H1 (cell line): Measurements from ENCODE around the gene TFG. TPM values are rescaled to one million over a fixed set of nuclear protein-coding genes. Genes with fewer than 3 reads are reported as not detected.

Experiments
- CTCF ChIA-PET: fragments of 300-600 bp; sonication (Branson Sonifier 250); formaldehyde crosslinking; loops from one replicate; lab custom pipeline; 2021; ENCODE audit not compliant: partially characterized antibody; lab: Charles Lee
- POLR2A ChIA-PET: fragments of 300-600 bp; sonication (Branson Sonifier 250); formaldehyde crosslinking; loops from one replicate; lab custom pipeline; 2021; ENCODE audit warnings: inconsistent platforms; ENCODE audit not compliant: partially characterized antibody; lab: Charles Lee
- DNase-seq, 2 experiments: peaks; one replicate each; pipeline versions ENCODE4 v3.0.0 to v3.0.0-alpha.2; 2010 to 2022; ENCODE audit warnings: low spot score in 2 of 2, low read depth in 1 of 2, mixed read lengths in 1 of 2
- FAIRE-seq: peaks from 2 replicates; lab custom pipeline; 2011; peaks lifted over from hg19 to GRCh38; lab: Jason Lieb, UNC
- H2AFZ ChIP-seq: 2 replicates; pipeline ENCODE4 v1.8.1; 2012; ENCODE audit warnings: low read length, inconsistent platforms
- H2AK5ac ChIP-seq: 2 replicates; pipeline ENCODE4 v1.6.1; 2013; ENCODE audit warnings: low read depth, low read length
- H2BK120ac ChIP-seq: replicated peaks from 2 replicates; pipeline ENCODE3; 2013; ENCODE audit warnings: low read depth, low read length, inconsistent platforms
- H2BK12ac ChIP-seq: 2 replicates; pipeline ENCODE4 v1.6.1; 2013; ENCODE audit warnings: low read depth, low read length
- H2BK15ac ChIP-seq: 2 replicates; pipeline ENCODE4 v1.6.1; 2013; ENCODE audit warnings: low read length
- H2BK20ac ChIP-seq: 2 replicates; pipeline ENCODE4 v1.6.1; 2013; ENCODE audit warnings: low read length
- H2BK5ac ChIP-seq: 2 replicates; pipeline ENCODE4 v1.6.1; 2013; ENCODE audit warnings: low read depth, low read length
- H3K14ac ChIP-seq: 2 replicates; pipeline ENCODE4 v1.6.1; 2013; ENCODE audit warnings: inconsistent platforms; ENCODE audit not compliant: insufficient read length
- H3K18ac ChIP-seq: 2 replicates; pipeline ENCODE4 v1.6.1; 2013; ENCODE audit warnings: low read length; ENCODE audit errors: extremely low read depth
- H3K23ac ChIP-seq: 2 replicates; pipeline ENCODE4 v1.6.1; 2013; ENCODE audit warnings: inconsistent platforms; ENCODE audit not compliant: insufficient read length
- H3K23me2 ChIP-seq: 2 replicates; pipeline ENCODE4 v1.6.1; 2013; ENCODE audit warnings: low read depth, low read length
- H3K27ac ChIP-seq: 2 replicates; pipeline ENCODE4 v1.6.1; 2011; ENCODE audit warnings: low read depth, low read length, inconsistent platforms
- H3K27me3 ChIP-seq, 4 experiments: replicated peaks in 1 of 4; 1 replicate in 1 of 4; 2 replicates in 3 of 4; pipeline versions ENCODE4 v1.6.1 to v1.8.1; 2011 to 2013; ENCODE audit warnings: low read length in 3 of 4, mild to moderate bottlenecking in 3 of 4, inconsistent platforms in 2 of 4, mixed read lengths in 2 of 4, moderate library complexity in 1 of 4; ENCODE audit not compliant: control insufficient read depth in 3 of 4, insufficient read depth in 3 of 4; ENCODE audit errors: extremely low read depth in 1 of 4
- H3K36me3 ChIP-seq, 4 experiments: 2 replicates each; pipeline versions ENCODE4 v1.6.1 to v1.8.1; 2011 to 2013; ENCODE audit warnings: mild to moderate bottlenecking in 4 of 4, low read length in 3 of 4, moderate library complexity in 2 of 4, control low read depth in 1 of 4, inconsistent platforms in 1 of 4; ENCODE audit not compliant: insufficient read depth in 4 of 4, control insufficient read depth in 2 of 4
- H3K4ac ChIP-seq: replicated peaks from 2 replicates; pipeline ENCODE3; 2013; ENCODE audit warnings: low read length, low read depth, mixed read lengths, inconsistent platforms; ENCODE audit not compliant: insufficient read length
- H3K4me1 ChIP-seq, 4 experiments: replicated peaks in 1 of 4; 1 replicate in 1 of 4; 2 replicates in 3 of 4; pipeline versions ENCODE4 v1.6.1 to v1.8.1; 2011 to 2013; ENCODE audit warnings: low read length in 3 of 4, inconsistent platforms in 2 of 4, mixed read lengths in 1 of 4; ENCODE audit not compliant: insufficient read depth in 4 of 4, control insufficient read depth in 3 of 4
- H3K4me2 ChIP-seq, 2 experiments: 2 replicates each; pipeline versions ENCODE4 v1.6.1 to v1.8.1; 2011 to 2013; ENCODE audit warnings: low read depth in 2 of 2, low read length in 2 of 2, control low read depth in 1 of 2, inconsistent platforms in 1 of 2, mild to moderate bottlenecking in 1 of 2; ENCODE audit not compliant: insufficient read depth in 1 of 2
- H3K4me3 ChIP-seq, 4 experiments: fragments of 200-600, 300-600 bp in 1 of 4; sonication (generic), shearing (Covaris generic), sonication (Bioruptor Twin) in 1 of 4; 2 replicates each; pipeline versions ENCODE4 v1.5.1 to v1.8.1; 2011 to 2016; ENCODE audit warnings: low read length in 4 of 4, low read depth in 3 of 4, control low read depth in 2 of 4, inconsistent platforms in 2 of 4, mild to moderate bottlenecking in 2 of 4, mixed read lengths in 1 of 4, moderate library complexity in 1 of 4; ENCODE audit not compliant: insufficient read depth in 2 of 4; ENCODE audit errors: extremely low read depth in 1 of 4
- H3K56ac ChIP-seq: replicated peaks from 2 replicates; pipeline ENCODE3; 2013; ENCODE audit warnings: low read depth, mild to moderate bottlenecking, mixed read lengths, low read length, inconsistent platforms; ENCODE audit not compliant: insufficient read length
- H3K79me1 ChIP-seq: 2 replicates; pipeline ENCODE4 v1.6.1; 2013; ENCODE audit warnings: low read depth, low read length, control low read depth
- H3K79me2 ChIP-seq, 2 experiments: 2 replicates each; pipeline versions ENCODE4 v1.6.1 to v1.8.1; 2012 to 2013; ENCODE audit warnings: low read length in 2 of 2, mild to moderate bottlenecking in 2 of 2, inconsistent platforms in 1 of 2; ENCODE audit not compliant: insufficient read depth in 2 of 2, control insufficient read depth in 1 of 2
- H3K9ac ChIP-seq, 4 experiments: replicated peaks in 1 of 4; 1 replicate in 1 of 4; 2 replicates in 3 of 4; pipeline versions ENCODE4 v1.6.1 to v1.8.1; 2011 to 2013; ENCODE audit warnings: low read depth in 3 of 4, low read length in 3 of 4, control low read depth in 2 of 4, mild to moderate bottlenecking in 2 of 4, moderate library complexity in 2 of 4, inconsistent platforms in 1 of 4; ENCODE audit errors: extremely low read depth in 1 of 4
- H3K9me3 ChIP-seq, 2 experiments: 2 replicates each; pipeline versions ENCODE4 v1.6.1 to v1.8.1; 2012 to 2013; ENCODE audit warnings: mild to moderate bottlenecking in 2 of 2, moderate library complexity in 2 of 2, control low read depth in 1 of 2, inconsistent platforms in 1 of 2, low read depth in 1 of 2, low read length in 1 of 2, mixed read lengths in 1 of 2; ENCODE audit not compliant: insufficient read depth in 2 of 2
- H4K20me1 ChIP-seq, 2 experiments: replicated peaks in 1 of 2; 2 replicates each; pipeline versions ENCODE3 to v1.8.1; 2011 to 2013; ENCODE audit warnings: inconsistent platforms in 2 of 2, low read length in 2 of 2, mild to moderate bottlenecking in 1 of 2; ENCODE audit not compliant: insufficient read depth in 2 of 2, control insufficient read depth in 1 of 2
- H4K5ac ChIP-seq: 2 replicates; pipeline ENCODE4 v1.6.1; 2013; ENCODE audit warnings: low read length, low read depth, mixed read lengths, inconsistent platforms; ENCODE audit not compliant: insufficient read length
- H4K8ac ChIP-seq: 2 replicates; pipeline ENCODE4 v1.8.0; 2013; ENCODE audit warnings: mild to moderate bottlenecking, moderate library complexity, low read length, inconsistent platforms; ENCODE audit not compliant: insufficient read depth; ENCODE audit errors: extremely low read depth
- H4K91ac ChIP-seq: replicated peaks from 2 replicates; pipeline ENCODE3; 2013; ENCODE audit warnings: low read length, mixed read lengths, inconsistent platforms; ENCODE audit not compliant: insufficient read length
- EGR1 ChIP-seq: IDR thresholded peaks from 2 replicates; pipeline ENCODE4 v1.6.1; 2011; ENCODE audit warnings: low read depth, low read length, borderline replicate concordance
- JUN ChIP-seq: IDR thresholded peaks from 2 replicates; pipeline ENCODE4 v1.6.1; 2011; ENCODE audit warnings: low read depth, mild to moderate bottlenecking, improper control_type of control experiment, low read length
- WGBS, 2 experiments: shearing (Covaris generic) in 1 of 2; methylation state at CpG; one replicate each; pipeline versions ENCODE4 v1.1.6 to v1.1.7; 2013 to 2015; ENCODE audit warnings: low lambda C conversion rate in 2 of 2, mixed read lengths in 2 of 2, inconsistent platforms in 1 of 2, low coverage in 1 of 2, missing lambda C conversion rate in 1 of 2; ENCODE audit not compliant: insufficient replicate concordance in 2 of 2, insufficient coverage in 1 of 2, insufficient read length in 1 of 2; ENCODE audit errors: extremely low coverage in 1 of 2, missing lambda C conversion rate in 1 of 2; 5-methylcytosine and 5-hydroxymethylcytosine counted together
- polyA plus RNA-seq, 7 experiments: library from polyadenylated mRNA; depleted of rRNA in 3 of 7; stranded (reverse) in 5 of 7; unstranded in 2 of 7; fragments of >200 nt in 5 of 7; fragments of 200-250 nt in 2 of 7; gene quantifications; 1 replicate in 5 of 7; 2 replicates in 1 of 7; 4 replicates in 1 of 7; pipeline versions ENCODE4 v1.2.1 to v1.2.3, GENCODE V29; 2011 to 2013; ENCODE audit warnings: missing spikeins in 2 of 7, mixed read lengths in 2 of 7
- total RNA-seq: library from RNA; stranded (reverse); fragmentation: NEBNext Ultra II Directional; extraction: Animal tissue kit (Norgen Biotek cat#: 25700); gene quantifications from 2 replicates; pipeline ENCODE4 v1.2.1, GENCODE V29; 2021

The TFG gene
- total and polyA plus RNA-seq, 2 of the 8 experiments (the other 6 are each of a cell fraction or from before 2014, with no cell fraction given) = 81.9 to 98.4 TPM

- TF ChIP-seq EGR1 = no peak
- no peak for TF ChIP-seq JUN
- DNase-seq (no peak), FAIRE-seq (no peak)
- H2BK120ac ChIP-seq = no peak overlapping the region
- WGBS, 2 experiments = 90% methylated on average over 3 of the region's 3 CpGs; no CpG with 5 or more reads in 1 of the 2 experiments
- no peak overlapping the region for H2AK5ac ChIP-seq
- no peak overlapping the region for H2AFZ ChIP-seq
- no peak overlapping the region for H2BK12ac ChIP-seq
- no peaks in the 10 kb centered on the region for H3K9me3 ChIP-seq
- no peaks in the 10 kb centered on the region for H3K79me2 ChIP-seq
- no peak overlapping the region for H2BK15ac ChIP-seq
- no peak overlapping the region for H3K56ac ChIP-seq
- no peak overlapping the region for H3K4me2 ChIP-seq
- ChIA-PET CTCF (no interaction called here), POLR2A (no interaction called here)
- H3K27ac ChIP-seq = no peak overlapping the region
- H2BK5ac ChIP-seq = no peak overlapping the region
- no peak overlapping the region for H3K4ac ChIP-seq
- H3K27me3 ChIP-seq = no peaks in the 10 kb centered on the region
- no peak overlapping the region for H3K4me3 ChIP-seq
- no peak overlapping the region for H3K18ac ChIP-seq
- H3K14ac ChIP-seq = no peak overlapping the region
- no peak overlapping the region for H3K23ac ChIP-seq
- no peaks in the 10 kb centered on the region for H3K23me2 ChIP-seq
- H4K8ac ChIP-seq = no peak overlapping the region
- H3K36me3 ChIP-seq = no peaks in the 10 kb centered on the region
- H3K4me1 ChIP-seq = peaks cover 0 to 5% (median 3%) of the 10 kb centered on the region in 4 experiments; a peak in 2 of 7 replicates
- H2BK20ac ChIP-seq = no peak overlapping the region
- H3K9ac ChIP-seq = no peak overlapping the region
- H3K79me1 ChIP-seq = no peaks in the 10 kb centered on the region
- H4K91ac ChIP-seq = no peak overlapping the region
- H4K20me1 ChIP-seq = no peaks in the 10 kb centered on the region
- H4K5ac ChIP-seq = no peak overlapping the region
Measured at GRCh38 chr3:100765437-100765975, 56.2 kb downstream of the TFG start.
